NCI-H2171 treated with DMSO at 0.1 percent for 48 hours (cell line): ENCODE results near the gene FAP.

Source experiments
- DNase-seq: peaks from one replicate; lab custom pipeline; 2025; lab: John Stamatoyannopoulos, UW

FAP gene

GRCh38 chr2:162184821-162185450 is 58.3 kb downstream of the FAP start:
- no peak for DNase-seq

- no peak for DNase-seq
Measured at GRCh38 chr2:162184359-162184758, 58.9 kb downstream of the FAP start.

- no peak for DNase-seq
Measured at GRCh38 chr2:162182395-162182794, 60.9 kb downstream of the FAP start.

GRCh38 chr2:162177301-162177700 is 65.9 kb downstream of the FAP start:
- DNase-seq = no peak

GRCh38 chr2:162175714-162176113 is 67.5 kb downstream of the FAP start:
- DNase-seq = no peak

- no peak for DNase-seq
Measured at GRCh38 chr2:162174746-162175145, 68.5 kb downstream of the FAP start.

GRCh38 chr2:162172802-162173370 is 70.4 kb downstream of the FAP start:
- no peak for DNase-seq

GRCh38 chr2:162166745-162167144 is 76.5 kb downstream of the FAP start:
- DNase-seq = no peak

GRCh38 chr2:162166174-162166573 is 77.1 kb downstream of the FAP start:
- no peak for DNase-seq

GRCh38 chr2:162164802-162165201 is 78.4 kb downstream of the FAP start:
- no peak for DNase-seq

GRCh38 chr2:162159446-162159845 is 83.8 kb downstream of the FAP start:
- no peak for DNase-seq

GRCh38 chr2:162156149-162156548 is 87.1 kb downstream of the FAP start:
- no peak for DNase-seq

- DNase-seq = no peak
Measured at GRCh38 chr2:162155093-162155492, 88.2 kb downstream of the FAP start.

- DNase-seq = peak; percentile 56
Measured at GRCh38 chr2:162153608-162154224, 89.5 kb downstream of the FAP start.

- no peak for DNase-seq
Measured at GRCh38 chr2:162152147-162152546, 91.1 kb downstream of the FAP start, which contains the start of gene GCG. TSS of gene GCG (minus strand) at chr2:162152247. CDS start at chr2:162149178, 3,069 bp downstream.

- DNase-seq = no peak
Measured at GRCh38 chr2:162149940-162150339, 93.3 kb downstream of the FAP start.

GRCh38 chr2:162149466-162149865 is 93.8 kb downstream of the FAP start:
- DNase-seq = no peak

- DNase-seq = no peak
Measured at GRCh38 chr2:162148956-162149355, 94.3 kb downstream of the FAP start.

GRCh38 chr2:162143969-162144368 is 99.3 kb downstream of the FAP start:
- DNase-seq = no peak

GRCh38 chr2:162138310-162138709 is 104.9 kb downstream of the FAP start:
- DNase-seq = no peak

GRCh38 chr2:162127422-162127821 is 115.8 kb downstream of the FAP start:
- DNase-seq = no peak

- no peak for DNase-seq
Measured at GRCh38 chr2:162126527-162126926, 116.7 kb downstream of the FAP start.

GRCh38 chr2:162126111-162126519 is 117.1 kb downstream of the FAP start:
- DNase-seq = no peak

GRCh38 chr2:162125138-162125537 is 118.1 kb downstream of the FAP start:
- no peak for DNase-seq
